Measurements from ENCODE around the gene DPP8. TPM values are rescaled to one million over a fixed set of nuclear protein-coding genes. Genes with fewer than 3 reads are reported as not detected.

Gene DPP8
- polyA plus RNA-seq, 1 donor from 2014 or later, result 18.6 TPM

- no peaks in the 10 kb centered on the region for H3K36me3 ChIP-seq (ENCODE audit: insufficient read depth, low read length)
These were observed 70.3 kb downstream of the DPP8 start for GRCh38 chr15:65447145-65447544.

GRCh38 chr15:65434201-65434600, 83.3 kb downstream of the DPP8 start:
- Histone ChIP-seq H3K4me2 (ENCODE audit: low read length) (no peak overlapping the region), H3K9me2 (ENCODE audit: insufficient read depth, low read length) (no peaks in the 10 kb centered on the region), H3K9me3 (ENCODE audit: low read length) (no peaks in the 10 kb centered on the region), H3K9ac (ENCODE audit: low read length) (no peak overlapping the region), H3K4me3 (ENCODE audit: low read length) (no peak overlapping the region), H3K27me3 (ENCODE audit: insufficient read depth, low read depth, low read length) (no peaks in the 10 kb centered on the region), H4K20me1 (ENCODE audit: insufficient read depth) (no peaks in the 10 kb centered on the region), H2AFZ (ENCODE audit: low read depth, low read length) (no peak overlapping the region), H3F3A (ENCODE audit: insufficient read depth, low read length, poor library complexity, severe bottlenecking) (no peaks in the 10 kb centered on the region), H3K27ac (ENCODE audit: low read length) (no peak overlapping the region), H3K79me2 (replicated peaks; ENCODE audit: insufficient read depth, low read length) (no peaks in the 10 kb centered on the region), H3K36me3 (ENCODE audit: insufficient read depth, low read length) (no peaks in the 10 kb centered on the region)
- TF ChIP-seq TAF1 (IDR thresholded peaks at IDR 0.05; ENCODE audit: low read depth), result no peak
- TF ChIP-seq REST (IDR thresholded peaks at IDR 0.05; ENCODE audit: borderline replicate concordance), result no peak
- TF ChIP-seq MXI1 (conservative IDR thresholded peaks at IDR 0.05; ENCODE audit: poor library complexity, severe bottlenecking), result no peak
- TF ChIP-seq CTCF (IDR thresholded peaks at IDR 0.05; ENCODE audit: poor library complexity, severe bottlenecking), result no peak
- no peak for TF ChIP-seq EP300 (conservative IDR thresholded peaks at IDR 0.05; ENCODE audit: poor library complexity, severe bottlenecking)
- TF ChIP-seq RAD21 (conservative IDR thresholded peaks at IDR 0.05), result no peak

More at GRCh38 chr15:65447145-65447544, 70.3 kb downstream of the DPP8 start:
- Histone ChIP-seq H3K79me2 (replicated peaks; ENCODE audit: insufficient read depth, low read length) (no peaks in the 10 kb centered on the region), H2AFZ (ENCODE audit: low read depth, low read length) (no peak overlapping the region), H3K9me3 (ENCODE audit: low read length) (no peaks in the 10 kb centered on the region), H3K9me2 (ENCODE audit: insufficient read depth, low read length) (no peaks in the 10 kb centered on the region), H3K4me3 (ENCODE audit: low read length) (no peak overlapping the region), H3K4me2 (ENCODE audit: low read length) (no peak overlapping the region), H4K20me1 (ENCODE audit: insufficient read depth) (no peaks in the 10 kb centered on the region), H3K9ac (ENCODE audit: low read length) (no peak overlapping the region), H3K27ac (ENCODE audit: low read length) (no peak overlapping the region), H3K27me3 (ENCODE audit: insufficient read depth, low read depth, low read length) (no peaks in the 10 kb centered on the region), H3F3A (ENCODE audit: insufficient read depth, low read length, poor library complexity, severe bottlenecking) (no peaks in the 10 kb centered on the region)
- TF ChIP-seq CTCF (IDR thresholded peaks at IDR 0.05; ENCODE audit: poor library complexity, severe bottlenecking), result no peak
- no peak for TF ChIP-seq MXI1 (conservative IDR thresholded peaks at IDR 0.05; ENCODE audit: poor library complexity, severe bottlenecking)
- no peak for TF ChIP-seq TAF1 (IDR thresholded peaks at IDR 0.05; ENCODE audit: low read depth)
- no peak for TF ChIP-seq REST (IDR thresholded peaks at IDR 0.05; ENCODE audit: borderline replicate concordance)
- no peak for TF ChIP-seq EP300 (conservative IDR thresholded peaks at IDR 0.05; ENCODE audit: poor library complexity, severe bottlenecking)
- no peak for TF ChIP-seq RAD21 (conservative IDR thresholded peaks at IDR 0.05)
- no peak for TF ChIP-seq EZH2 (IDR thresholded peaks at IDR 0.05; ENCODE audit: borderline replicate concordance, insufficient read depth, low read length, poor library complexity, severe bottlenecking)
- TF ChIP-seq SMC3 (conservative IDR thresholded peaks at IDR 0.05; ENCODE audit: poor library complexity), result no peak
- TF ChIP-seq POLR2AphosphoS5 (IDR thresholded peaks at IDR 0.05), result no peak
